GM19351 (cell line): ENCODE results near the gene RAB37.

ENCODE experiments used
- ATAC-seq: cut with Tn5 transposase; IDR thresholded peaks from one replicate; pipeline ENCODE4 v1.9.1; 2021; ENCODE audit warnings: mild to moderate bottlenecking, moderate library complexity; ENCODE audit not compliant: unreplicated experiment

The RAB37 gene

GRCh38 chr17:74736513-74737298 is at the start of gene RAB37:
TSS of gene RAB37 (plus strand) at chr17:74737256. CDS start at chr17:74737273, 17 bp downstream.
- ATAC-seq: peak; percentile 42

- ATAC-seq: no peak
Observed at GRCh38 chr17:74687886-74688285, 49.2 kb upstream of the RAB37 start.

DNA sequence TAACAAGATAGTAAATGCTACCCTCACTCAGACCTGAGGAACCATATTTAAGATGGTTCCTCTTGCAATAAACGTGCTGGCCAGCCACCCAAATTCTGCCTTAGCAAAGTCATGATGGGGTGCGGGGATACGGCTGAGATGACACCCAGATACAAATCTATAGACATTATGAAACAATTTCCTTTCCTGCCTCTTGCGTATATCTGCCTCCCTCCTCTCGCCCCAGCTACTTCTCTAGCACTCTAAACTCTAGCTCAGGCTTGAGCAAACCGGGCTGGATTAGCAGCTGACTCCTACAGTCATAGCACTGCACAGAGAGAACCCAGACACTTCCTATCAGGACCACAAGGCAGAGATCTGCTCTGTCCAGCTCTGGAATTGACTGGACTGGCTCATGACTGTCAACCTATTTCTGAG is 46.6 kb upstream of the RAB37 start:
- ATAC-seq: no peak

GRCh38 chr17:74691151-74691550 is 45.9 kb upstream of the RAB37 start:
- ATAC-seq: no peak

DNA sequence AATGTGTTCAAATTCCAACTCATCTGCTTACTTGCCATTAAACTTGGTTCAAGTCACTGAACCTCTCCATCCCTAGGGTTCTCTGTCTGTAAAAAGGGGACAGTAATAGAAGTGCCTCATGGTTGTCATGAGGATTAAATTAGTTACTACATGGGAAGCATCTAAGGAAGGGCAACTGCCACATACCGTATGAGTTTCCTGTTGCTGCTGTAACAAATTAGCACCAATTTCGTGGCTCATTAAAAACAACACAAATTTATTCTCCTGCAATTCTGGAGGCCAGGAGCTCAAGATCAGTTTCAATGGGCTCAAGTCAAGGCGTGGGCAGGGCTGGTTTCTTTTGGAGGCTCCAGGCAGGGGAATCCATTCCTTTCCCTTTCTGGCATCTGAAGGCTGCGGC is 43.0 kb upstream of the RAB37 start:
- ATAC-seq: no peak

DNA sequence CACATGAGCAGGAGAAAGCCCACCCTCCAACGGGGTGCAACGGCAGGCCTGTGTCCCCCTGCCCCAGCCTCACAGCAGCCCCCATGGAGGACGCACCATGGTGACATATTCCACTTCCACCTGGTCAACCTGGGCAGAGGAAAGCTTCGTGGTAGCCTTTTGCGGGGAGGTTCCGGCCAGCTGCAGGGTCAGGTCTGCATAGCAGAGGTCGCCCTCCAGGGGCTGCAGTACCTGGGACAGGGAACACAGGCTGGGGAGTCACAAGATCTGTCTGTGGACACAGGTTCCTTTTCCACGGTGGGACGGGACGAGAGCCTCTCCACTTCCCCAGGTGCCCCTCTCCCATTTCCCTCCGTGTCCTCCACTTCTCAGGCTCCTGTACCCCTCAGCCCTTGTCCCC is 41.4 kb upstream of the RAB37 start:
- no peak for ATAC-seq

GRCh38 chr17:74697515-74697914 is 39.5 kb upstream of the RAB37 start:
- no peak for ATAC-seq

DNA sequence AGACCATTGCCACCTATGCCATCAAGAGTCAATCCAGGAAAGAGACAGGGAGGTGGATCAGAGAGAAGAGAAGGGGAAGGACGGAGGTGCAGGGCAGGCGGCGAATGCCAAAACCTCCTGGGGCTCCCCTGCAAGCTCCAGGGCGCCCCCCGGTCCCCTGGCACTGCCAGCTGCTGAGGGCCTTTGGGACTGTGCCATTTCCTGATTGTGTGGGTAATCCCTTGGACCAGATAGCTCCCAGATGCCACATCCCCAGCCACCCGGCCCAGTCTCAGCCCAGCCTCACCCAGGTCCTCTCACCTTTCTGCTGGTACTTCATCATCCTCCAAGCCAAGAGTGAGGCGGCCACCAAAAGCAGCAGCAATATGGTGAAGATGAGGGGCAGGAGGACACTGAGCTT is 39.0 kb upstream of the RAB37 start:
- ATAC-seq: no peak

DNA sequence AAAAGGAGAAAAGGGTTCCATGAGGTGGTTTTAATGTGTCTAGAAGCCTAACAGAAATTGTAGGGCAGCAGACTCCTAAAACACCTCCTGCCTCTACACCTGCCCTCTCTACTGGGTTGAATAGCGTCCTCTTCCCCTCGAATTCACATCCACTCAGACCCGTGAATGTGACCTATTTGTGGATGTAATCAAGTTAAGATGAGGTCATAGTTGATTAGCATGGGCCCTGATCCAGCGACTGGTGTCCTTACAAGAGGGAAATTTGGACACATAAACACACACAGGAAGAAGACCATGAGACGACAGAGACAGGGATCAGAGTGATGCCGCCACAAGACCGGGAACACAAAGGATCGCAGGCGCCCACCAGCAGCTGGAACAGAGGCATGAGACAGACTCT is 37.8 kb upstream of the RAB37 start:
- no peak for ATAC-seq

GRCh38 chr17:74702116-74702871 is 34.8 kb upstream of the RAB37 start:
- ATAC-seq: no peak

GRCh38 chr17:74703311-74703710 is 33.7 kb upstream of the RAB37 start:
- ATAC-seq: no peak

DNA sequence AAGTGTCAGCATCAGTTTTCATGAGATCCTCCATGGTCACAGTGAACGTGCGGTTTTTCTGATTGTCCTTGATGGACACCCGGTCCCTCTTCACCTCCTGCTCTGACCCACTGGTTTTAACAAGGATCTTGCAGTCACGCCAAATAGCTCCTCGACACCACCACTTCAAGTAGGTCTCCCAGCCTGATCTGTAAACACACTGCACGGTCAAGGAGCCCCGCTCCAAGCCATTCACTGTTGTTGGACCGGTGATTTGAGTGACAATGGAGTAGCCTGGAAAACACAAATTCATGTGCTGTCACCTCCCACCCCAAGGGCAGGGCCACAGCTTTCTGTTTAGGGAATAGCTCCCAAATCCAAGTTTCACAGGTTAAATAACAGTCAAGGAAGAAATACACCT is 32.5 kb upstream of the RAB37 start:
- ATAC-seq: no peak

GRCh38 chr17:74711058-74711824 is 25.8 kb upstream of the RAB37 start:
- ATAC-seq: no peak

DNA sequence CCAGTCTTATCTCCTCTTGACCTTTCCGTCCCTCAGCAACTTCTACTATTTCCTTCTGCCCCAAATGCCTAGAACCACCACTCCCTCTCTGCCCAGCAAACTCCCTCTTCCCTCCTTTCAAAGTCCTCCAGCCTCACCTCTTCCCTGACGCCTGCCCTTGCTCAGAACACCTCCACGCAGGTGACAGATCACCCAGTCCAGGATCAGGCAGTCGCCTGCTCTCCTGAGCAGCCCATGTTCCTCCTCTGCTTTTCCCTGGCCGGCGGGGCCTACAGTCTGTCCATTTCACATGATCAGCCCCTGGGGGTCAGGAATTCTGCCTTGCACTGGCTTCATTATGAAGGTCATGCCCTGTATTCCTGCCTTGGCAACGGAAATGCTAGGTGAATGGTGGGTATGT is 24.8 kb upstream of the RAB37 start:
- no peak for ATAC-seq

DNA sequence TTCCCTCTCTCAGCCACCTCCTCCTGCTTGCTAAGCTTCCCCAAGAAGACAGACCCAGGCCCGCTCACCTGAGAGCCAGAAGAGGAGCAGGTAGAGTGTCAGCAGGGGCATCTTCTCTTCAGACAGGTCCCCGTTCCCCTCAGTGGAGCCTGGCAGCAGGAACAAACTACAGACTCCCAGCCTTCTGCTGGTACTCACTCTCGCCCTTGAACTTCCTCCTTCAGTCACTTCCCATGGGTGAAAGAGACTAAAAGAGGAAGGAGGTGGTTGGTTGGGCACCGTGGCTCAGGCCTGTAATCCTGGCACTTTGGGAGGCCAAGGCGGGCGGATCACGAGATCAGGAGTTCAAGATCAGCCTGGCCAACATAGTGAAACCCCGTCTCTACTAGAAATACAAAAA is 24.3 kb upstream of the RAB37 start, which contains the start of gene CD300LF:
Gene CD300LF (minus strand): TSS at position 168 of the 400 bp plus-strand sequence. CDS start 57 bp downstream, at position 111.
- ATAC-seq: no peak

GRCh38 chr17:74713171-74713755 is 23.8 kb upstream of the RAB37 start:
- ATAC-seq: no peak

DNA sequence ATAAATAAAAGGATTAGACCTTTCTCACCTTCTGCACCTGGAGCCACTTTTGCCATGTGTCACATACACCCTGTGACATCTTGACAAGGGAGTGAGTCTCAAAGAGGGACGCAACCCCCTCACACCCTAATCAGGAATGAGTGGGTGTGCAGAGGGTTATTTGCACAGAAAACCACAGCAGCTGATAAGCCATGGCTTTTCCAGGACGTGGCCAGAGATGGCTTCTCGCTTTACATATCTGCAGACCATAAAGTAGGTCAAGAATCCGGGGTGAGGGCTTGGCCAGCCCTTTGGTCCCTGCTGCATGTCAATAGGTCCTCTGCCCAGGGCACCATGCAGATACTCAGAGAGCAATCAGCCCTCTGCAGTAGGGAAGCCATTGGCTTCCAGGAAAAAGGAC is 21.9 kb upstream of the RAB37 start:
- ATAC-seq: no peak

GRCh38 chr17:74720506-74720905 is 16.6 kb upstream of the RAB37 start:
- ATAC-seq: no peak

GRCh38 chr17:74722782-74723181 is 14.3 kb upstream of the RAB37 start:
- ATAC-seq: no peak

DNA sequence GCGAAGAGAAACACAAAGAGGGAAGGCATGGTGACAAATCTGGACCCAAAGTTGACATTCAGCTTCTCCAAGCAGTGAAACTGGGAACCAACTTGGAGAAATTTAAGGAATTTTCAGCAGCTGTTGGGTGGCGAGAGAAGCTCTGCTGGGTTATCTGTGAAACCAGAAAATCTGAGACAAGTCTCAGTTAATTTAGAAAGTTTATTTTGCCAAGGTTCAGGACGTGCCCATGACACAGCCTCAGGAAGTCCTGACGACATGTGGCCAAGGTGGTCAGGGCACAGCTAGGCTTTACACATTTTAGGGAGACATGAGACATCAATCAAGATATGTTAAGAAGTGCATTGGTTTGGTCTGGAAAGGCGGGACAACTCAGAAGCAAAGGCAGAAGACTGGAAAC is 13.2 kb upstream of the RAB37 start:
- no peak for ATAC-seq

- ATAC-seq: no peak
Observed at GRCh38 chr17:74725111-74725510, 11.9 kb upstream of the RAB37 start.
